Naive thymus-derived CD4-positive, alpha-beta T cell (primary cell): ENCODE measurements around the gene KRT40. TPM values are rescaled to one million over a fixed set of nuclear protein-coding genes. Genes with fewer than 3 reads are reported as not detected.
"Not testable (repeated sequence)": the region's sequence is repeated elsewhere in the genome, so short reads cannot be mapped to it uniquely, and the experiment has no call there.

Experiments used
- ATAC-seq: fragments of 150-1000 bp; cut with Tn5 transposase; 2 replicates; pipeline ENCODE4 v1.10.0; 2021; ENCODE audit warnings: mild to moderate bottlenecking, moderate library complexity
- CTCF ChIA-PET: fragments of 350-600 bp; sonication (Branson Sonifier 250); formaldehyde crosslinking; loops from one replicate; lab custom pipeline; 2021; ENCODE audit warnings: antibody characterized with exemption; lab: Charles Lee
- POLR2A ChIA-PET: fragments of 350-600 bp; sonication (Branson Sonifier 250); formaldehyde crosslinking; loops from one replicate; lab custom pipeline; 2021; ENCODE audit warnings: antibody characterized with exemption, inconsistent platforms; lab: Charles Lee
- DNase-seq, 9 donors: peaks; one replicate each; pipeline versions ENCODE4 v3.0.0 to v3.0.0-alpha.2; 2020 to 2022; ENCODE audit warnings: mixed read lengths in 1 of 9
- H3K27ac ChIP-seq: one replicate; pipeline ENCODE4 v1.7.0; 2013; ENCODE audit warnings: mild to moderate bottlenecking, low read depth, low read length, moderate library complexity
- H3K27me3 ChIP-seq, 2 donors: one replicate each; pipeline ENCODE4 v1.7.0; 2013; ENCODE audit warnings: low read length in 2 of 2, mild to moderate bottlenecking in 2 of 2, moderate library complexity in 2 of 2; ENCODE audit not compliant: control insufficient read depth in 2 of 2, insufficient read depth in 2 of 2
- H3K36me3 ChIP-seq, 3 experiments: 1 replicate in 2 of 3; 2 replicates in 1 of 3; pipeline ENCODE4 v1.7.0; 2013; ENCODE audit warnings: low read length in 3 of 3, mild to moderate bottlenecking in 3 of 3, moderate library complexity in 1 of 3; ENCODE audit not compliant: insufficient read depth in 3 of 3, control insufficient read depth in 2 of 3
- H3K4me1 ChIP-seq, 2 donors: one replicate each; pipeline ENCODE4 v1.7.0; 2013; ENCODE audit warnings: low read length in 2 of 2, mild to moderate bottlenecking in 2 of 2, moderate library complexity in 1 of 2; ENCODE audit not compliant: control insufficient read depth in 2 of 2, insufficient read depth in 2 of 2
- H3K4me3 ChIP-seq: 2 replicates; pipeline ENCODE4 v1.7.0; 2013; ENCODE audit warnings: mild to moderate bottlenecking, low read length
- H3K9me3 ChIP-seq, 3 experiments: 1 replicate in 2 of 3; 2 replicates in 1 of 3; pipeline ENCODE4 v1.7.0; 2013; ENCODE audit warnings: low read length in 3 of 3; ENCODE audit not compliant: control insufficient read depth in 2 of 3
- H3K27ac Mint-ChIP-seq, 9 donors: one replicate each; pipeline ENCODE4 v1.8.0; 2020 to 2022; ENCODE audit warnings: mixed read lengths in 9 of 9, mild to moderate bottlenecking in 8 of 9, moderate library complexity in 5 of 9, inconsistent platforms in 2 of 9
- H3K27me3 Mint-ChIP-seq, 5 donors: one replicate each; pipeline ENCODE4 v1.8.0; 2021 to 2022; ENCODE audit warnings: mixed read lengths in 5 of 5, mild to moderate bottlenecking in 1 of 5
- H3K36me3 Mint-ChIP-seq, 5 donors: one replicate each; pipeline ENCODE4 v1.8.0; 2020 to 2022; ENCODE audit warnings: mixed read lengths in 5 of 5, mild to moderate bottlenecking in 3 of 5, inconsistent platforms in 1 of 5
- H3K4me1 Mint-ChIP-seq, 7 donors: one replicate each; pipeline ENCODE4 v1.8.0; 2020 to 2022; ENCODE audit warnings: mixed read lengths in 7 of 7, mild to moderate bottlenecking in 3 of 7, inconsistent platforms in 1 of 7
- H3K4me3 Mint-ChIP-seq, 10 donors: one replicate each; pipeline ENCODE4 v1.8.0; 2020 to 2022; ENCODE audit warnings: mild to moderate bottlenecking in 10 of 10, mixed read lengths in 10 of 10, moderate library complexity in 6 of 10, inconsistent platforms in 2 of 10
- H3K9me3 Mint-ChIP-seq, 11 donors: one replicate each; pipeline ENCODE4 v1.8.0; 2020 to 2022; ENCODE audit warnings: mixed read lengths in 11 of 11, mild to moderate bottlenecking in 4 of 11, inconsistent platforms in 1 of 11, moderate library complexity in 1 of 11
- intact Hi-C, 2 donors: fragments of 100-400 bp; cut with micrococcal nuclease; formaldehyde crosslinking; loops; one replicate each; pipeline ENCODE4 v1.15.1; 2023
- polyA plus RNA-seq, 2 donors: library from polyadenylated mRNA; unstranded; fragments of 300-500 nt; fragmentation: Illumina TruSeq; gene quantifications; one replicate each; pipeline ENCODE4 v1.2.3, GENCODE V29; 2021
- total RNA-seq, 6 experiments: library from RNA in 5 of 6; stranded (reverse) in 5 of 6; gene quantifications; 1 replicate in 5 of 6; 2 replicates in 1 of 6; pipeline ENCODE4 v1.2.3 and lab custom pipeline; 2021 to 2026

KRT40 gene
- total and polyA plus RNA-seq, 7 experiments from 2014 or later, result not detected

DNA sequence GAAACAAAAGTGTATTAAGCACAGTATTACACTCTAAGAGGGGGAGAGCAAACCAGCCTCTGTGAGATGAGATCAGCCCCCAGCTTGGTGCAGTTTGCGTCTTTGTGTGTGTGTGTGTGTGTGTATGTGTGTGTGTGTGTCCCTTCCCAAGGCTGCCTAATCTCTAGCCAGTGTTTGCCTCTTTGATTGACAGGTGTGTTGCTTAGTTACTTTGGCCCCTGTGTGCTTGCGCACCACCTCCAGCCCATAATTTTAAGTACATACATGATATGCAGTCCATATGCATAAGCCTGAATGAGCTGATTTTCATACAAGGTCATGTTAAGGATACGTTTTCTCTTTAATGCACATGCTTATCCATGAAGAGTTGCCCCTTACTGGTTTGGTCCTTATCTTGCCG, 17.7 kb upstream of the KRT40 start:
- peaks cover 0 to 1% (median 0%) of the 10 kb centered on the region in 11 donors for H3K9me3 Mint-ChIP-seq
- no peak overlapping the region for H3K27ac ChIP-seq

DNA sequence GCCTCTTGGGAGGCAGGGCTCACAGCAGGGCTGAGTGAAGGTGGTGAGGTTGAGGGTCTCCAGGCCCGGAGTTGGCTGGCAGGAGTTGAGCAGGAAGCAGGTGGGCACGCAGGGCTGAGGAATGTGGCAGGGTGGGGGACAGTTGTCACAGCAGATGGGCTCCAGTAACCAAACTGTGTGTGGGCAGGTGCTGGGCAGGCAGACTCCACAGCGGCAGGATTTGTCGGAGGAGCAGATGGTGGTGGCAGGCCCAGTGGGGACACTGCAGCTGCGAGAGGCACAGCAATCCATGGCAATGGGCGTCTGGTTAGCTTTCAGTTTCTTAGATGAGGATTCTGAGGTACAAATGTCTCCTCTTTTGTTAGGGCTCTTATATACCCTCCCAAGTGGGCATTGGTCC, 15.4 kb upstream of the KRT40 start, which contains the start of gene KRTAP3-2:
KRTAP3-2 (minus strand) TSS at position 344 of the 400 bp plus-strand sequence; CDS start at position 291, 53 bp downstream.
- H3K36me3 Mint-ChIP-seq, H3K4me3 ChIP-seq, H3K36me3 ChIP-seq, H3K27me3 ChIP-seq, H3K4me1 ChIP-seq, H3K27ac ChIP-seq, H3K9me3 ChIP-seq, H3K27ac Mint-ChIP-seq, CTCF ChIA-PET, H3K4me1 Mint-ChIP-seq, H3K9me3 Mint-ChIP-seq, DNase-seq, intact Hi-C loops, POLR2A ChIA-PET, ATAC-seq, H3K4me3 Mint-ChIP-seq: not testable (repeated sequence)
- H3K27me3 Mint-ChIP-seq, result peaks cover 18 to 40% (median 36%) of the 10 kb centered on the region in 5 donors

More for the DNA sequence above, 17.7 kb upstream of the KRT40 start:
- Mint-ChIP-seq H3K4me3 (no peak overlapping the region), H3K36me3 (no peaks in the 10 kb centered on the region), H3K4me1 (no peaks in the 10 kb centered on the region), H3K27me3 (peaks cover 9 to 33% (median 26%) of the 10 kb centered on the region in 5 donors), H3K27ac (no peak overlapping the region)
- H3K4me3 ChIP-seq, result no peak overlapping the region
- no peaks in the 10 kb centered on the region for H3K4me1 ChIP-seq
- ATAC-seq (no peak), DNase-seq (no peak)
- ChIA-PET CTCF (no interaction called here), POLR2A (no interaction called here)
- H3K27me3 ChIP-seq, result no peaks in the 10 kb centered on the region
- no peaks in the 10 kb centered on the region for H3K36me3 ChIP-seq
- no peaks in the 10 kb centered on the region for H3K9me3 ChIP-seq
- intact Hi-C loops, result no loop called here

DNA sequence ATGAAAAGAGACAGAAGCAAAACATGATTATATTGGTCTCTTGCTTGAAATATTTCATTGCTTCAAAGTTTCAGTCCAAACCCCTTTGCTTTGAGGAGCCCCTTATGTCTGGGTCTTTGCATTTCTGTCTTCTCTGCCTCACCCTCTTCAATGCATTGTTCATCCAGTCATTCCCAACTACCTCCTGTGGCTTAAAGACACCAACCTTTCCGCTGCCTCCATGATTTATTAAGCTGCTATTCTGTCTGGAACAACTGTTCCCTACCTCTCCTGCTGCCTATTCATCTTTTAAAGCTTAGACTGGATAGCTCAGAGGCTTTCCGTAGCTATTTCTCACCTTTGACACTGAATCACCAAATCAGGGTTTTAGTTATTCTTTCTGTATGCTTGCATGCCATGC, 13.2 kb upstream of the KRT40 start:
- H3K4me3 ChIP-seq, result no peak overlapping the region
- H3K4me1 Mint-ChIP-seq, result no peaks in the 10 kb centered on the region
- H3K27ac Mint-ChIP-seq, result no peak overlapping the region
- no peak overlapping the region for H3K27ac ChIP-seq
- H3K27me3 ChIP-seq, result peaks cover 0 to 4% of the 10 kb centered on the region in 2 donors
- ATAC-seq (no peak), DNase-seq (no peak)
- H3K36me3 Mint-ChIP-seq, result peaks cover 0 to 3% (median 0%) of the 10 kb centered on the region in 5 donors
- intact Hi-C loops, result no loop called here
- ChIA-PET CTCF (no interaction called here), POLR2A (no interaction called here)
- no peaks in the 10 kb centered on the region for H3K36me3 ChIP-seq
- no peaks in the 10 kb centered on the region for H3K4me1 ChIP-seq
- peaks cover 22 to 53% (median 48%) of the 10 kb centered on the region in 5 donors for H3K27me3 Mint-ChIP-seq
- H3K9me3 Mint-ChIP-seq, result peaks cover 0 to 1% (median 0%) of the 10 kb centered on the region in 11 donors
- no peaks in the 10 kb centered on the region for H3K9me3 ChIP-seq
- H3K4me3 Mint-ChIP-seq, result no peak overlapping the region

DNA sequence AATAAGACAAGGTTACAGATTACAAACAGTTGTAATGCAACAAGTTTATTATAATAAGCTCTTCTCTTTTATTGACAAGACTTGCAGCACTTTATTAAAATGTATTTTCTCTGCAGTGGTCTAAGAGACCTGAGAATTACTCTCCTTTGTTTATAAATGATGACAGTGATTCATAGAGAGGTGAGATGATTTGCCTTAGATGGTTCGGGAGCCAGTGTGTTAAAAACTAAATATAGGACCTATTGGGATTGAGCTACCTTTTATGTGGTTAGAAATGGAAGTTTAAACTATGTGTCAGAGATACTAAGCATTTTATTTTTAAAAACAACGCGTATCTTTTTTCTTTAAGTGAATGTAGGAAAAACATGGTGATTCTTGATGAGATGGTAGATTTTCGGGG, 12.7 kb upstream of the KRT40 start:
- intact Hi-C loops, result no loop called here
- H3K27ac ChIP-seq, result no peak overlapping the region
- H3K9me3 ChIP-seq, result no peaks in the 10 kb centered on the region
- H3K4me1 ChIP-seq, result no peaks in the 10 kb centered on the region
- H3K9me3 Mint-ChIP-seq, result peaks cover 0 to 1% (median 0%) of the 10 kb centered on the region in 11 donors
- H3K4me3 Mint-ChIP-seq, result no peak overlapping the region
- CTCF ChIA-PET, result no interaction called here
- H3K27ac Mint-ChIP-seq, result no peak overlapping the region
- peaks cover 0 to 6% (median 0%) of the 10 kb centered on the region in 5 donors for H3K36me3 Mint-ChIP-seq
- ATAC-seq, result no peak
- H3K4me1 Mint-ChIP-seq, result no peaks in the 10 kb centered on the region
- H3K27me3 Mint-ChIP-seq, result peaks cover 25 to 58% (median 51%) of the 10 kb centered on the region in 5 donors
- H3K36me3 ChIP-seq, result no peaks in the 10 kb centered on the region
- no peak overlapping the region for H3K4me3 ChIP-seq
- H3K27me3 ChIP-seq, result peaks cover 0 to 4% of the 10 kb centered on the region in 2 donors
- no peak for DNase-seq
- POLR2A ChIA-PET, result no interaction called here

DNA sequence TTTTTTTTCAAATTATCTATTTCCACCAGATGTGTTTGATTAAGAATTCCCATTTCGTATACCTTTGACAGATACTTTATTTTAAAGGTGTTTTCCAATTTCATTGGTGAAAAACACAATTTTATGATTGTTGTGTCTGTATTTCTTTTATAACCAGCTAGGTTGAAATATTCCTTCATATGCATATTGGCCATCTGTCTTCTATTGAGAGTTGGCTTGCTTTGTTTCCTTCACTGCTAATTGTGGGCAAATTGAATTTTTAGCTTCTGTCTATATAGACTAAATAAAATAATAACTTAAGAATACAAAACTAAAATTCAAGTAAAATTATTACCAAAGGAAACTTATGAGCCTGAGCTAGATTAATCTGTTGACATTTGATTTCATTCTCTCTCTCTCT, 11.0 kb upstream of the KRT40 start:
- ChIA-PET POLR2A (no interaction called here), CTCF (no interaction called here)
- Histone ChIP-seq H3K4me3 (no peak overlapping the region), H3K27ac (no peak overlapping the region), H3K9me3 (no peaks in the 10 kb centered on the region), H3K27me3 (peaks cover 0 to 4% of the 10 kb centered on the region in 2 donors), H3K4me1 (no peaks in the 10 kb centered on the region), H3K36me3 (no peaks in the 10 kb centered on the region)
- ATAC-seq (no peak), DNase-seq (no peak)
- Mint-ChIP-seq H3K27me3 (peaks cover 25 to 61% (median 56%) of the 10 kb centered on the region in 5 donors), H3K36me3 (peaks cover 0 to 6% (median 0%) of the 10 kb centered on the region in 5 donors), H3K4me3 (no peak overlapping the region), H3K27ac (no peak overlapping the region), H3K4me1 (no peaks in the 10 kb centered on the region), H3K9me3 (peaks cover 0 to 2% (median 0%) of the 10 kb centered on the region in 11 donors)
- intact Hi-C loops, result no loop called here

DNA sequence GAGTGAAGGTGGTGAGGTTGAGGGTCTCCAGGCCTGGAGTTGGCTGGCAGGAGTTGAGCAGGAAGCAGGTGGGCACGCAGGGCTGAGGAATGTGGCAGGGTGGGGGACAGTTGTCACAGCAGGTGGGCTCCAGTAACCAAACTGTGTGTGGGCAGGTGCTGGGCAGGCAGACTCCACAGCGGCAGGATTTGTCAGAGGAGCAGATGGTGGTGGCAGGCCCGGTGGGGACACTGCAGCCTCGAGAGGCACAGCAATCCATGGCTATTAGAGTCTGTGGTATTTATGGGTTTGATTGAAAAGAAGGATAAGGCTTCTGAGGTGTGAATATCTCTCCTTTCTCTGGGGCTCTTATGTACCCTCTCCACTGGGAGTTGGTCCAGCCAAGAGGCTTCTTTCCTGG, 9.7 kb upstream of the KRT40 start, which contains the start of gene KRTAP3-3:
KRTAP3-3 (minus strand) TSS at position 326 of the 400 bp plus-strand sequence; CDS start at position 259, 67 bp downstream.
- Mint-ChIP-seq H3K27me3 (peaks cover 23 to 57% (median 53%) of the 10 kb centered on the region in 5 donors), H3K36me3 (peaks cover 0 to 6% (median 0%) of the 10 kb centered on the region in 5 donors), H3K4me1 (no peaks in the 10 kb centered on the region), H3K4me3 (no peak within 1 kb of the TSS), H3K27ac (no peak within 1 kb of the TSS), H3K9me3 (peaks cover 0 to 2% (median 0%) of the 10 kb centered on the region in 11 donors)
- H3K27ac ChIP-seq, result no peak within 1 kb of the TSS
- H3K4me3 ChIP-seq, result no peak within 1 kb of the TSS
- H3K36me3 ChIP-seq, result no peaks in the 10 kb centered on the region
- H3K27me3 ChIP-seq, result peaks cover 0 to 4% of the 10 kb centered on the region in 2 donors
- H3K9me3 ChIP-seq, result no peaks in the 10 kb centered on the region
- intact Hi-C loops, result no loop called here
- POLR2A ChIA-PET, result no interaction called here
- H3K4me1 ChIP-seq, result no peaks in the 10 kb centered on the region
- no peak for ATAC-seq
- no peak for DNase-seq
- CTCF ChIA-PET, result no interaction called here

DNA sequence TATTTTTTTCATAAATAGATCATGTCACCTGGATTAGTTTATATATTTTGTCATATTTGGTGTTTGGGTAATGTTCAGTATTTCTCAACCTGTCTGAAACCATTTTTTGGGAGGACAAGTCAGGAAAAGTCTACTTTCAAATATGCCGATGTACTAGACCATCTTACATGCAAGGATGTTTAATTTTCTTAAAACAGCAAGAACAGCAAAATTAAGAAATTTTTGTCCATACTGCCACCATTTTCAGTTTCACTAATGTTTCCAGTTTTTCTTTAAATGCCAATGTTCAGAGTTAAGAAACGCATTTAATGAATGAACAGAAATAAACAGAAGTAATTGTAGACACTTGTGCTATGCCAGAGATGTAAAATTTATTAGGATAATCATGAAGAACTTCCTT, 9.0 kb upstream of the KRT40 start:
- H3K4me1 Mint-ChIP-seq, result no peaks in the 10 kb centered on the region
- peaks cover 19 to 57% (median 47%) of the 10 kb centered on the region in 5 donors for H3K27me3 Mint-ChIP-seq
- Histone ChIP-seq H3K27ac (no peak overlapping the region), H3K27me3 (peaks cover 0 to 4% of the 10 kb centered on the region in 2 donors), H3K9me3 (no peaks in the 10 kb centered on the region), H3K36me3 (no peaks in the 10 kb centered on the region), H3K4me3 (no peak overlapping the region), H3K4me1 (no peaks in the 10 kb centered on the region)
- peaks cover 0 to 6% (median 0%) of the 10 kb centered on the region in 5 donors for H3K36me3 Mint-ChIP-seq
- no peak overlapping the region for H3K27ac Mint-ChIP-seq
- intact Hi-C loops, result no loop called here
- ATAC-seq (no peak), DNase-seq (no peak)
- POLR2A ChIA-PET, result no interaction called here
- H3K9me3 Mint-ChIP-seq, result peaks cover 0 to 2% (median 0%) of the 10 kb centered on the region in 11 donors
- H3K4me3 Mint-ChIP-seq, result no peak overlapping the region
- CTCF ChIA-PET, result interaction anchor here (0.7 kb wide), 1 partner anchor 58 kb away, joined by 3 read pairs; no protein-coding TSS in a partner anchor
